ENCODE data around the gene SMIM43.
A peak's percentile ranks its signal among the peaks of the same experiment; 100 is the strongest.
"Not testable (repeated sequence)": the region's sequence is repeated elsewhere in the genome, so short reads cannot be mapped to it uniquely, and the experiment has no call there.

Gene SMIM43

GRCh38 chr4:121739575-121739974 lies 25.4 kb downstream of the SMIM43 start:
- TF ChIP-seq CTCF (IDR thresholded peaks at IDR 0.05; ENCODE audit: control insufficient read depth, extremely low read depth, insufficient read depth) = no peak
- H3K4me3 ChIP-seq (ENCODE audit: low read depth, low read length) = no peak overlapping the region
- DNase-seq (ENCODE audit: low read depth) = no peak

GRCh38 chr4:121738780-121739535 lies 26.0 kb downstream of the SMIM43 start:
- no peak overlapping the region for H3K4me3 ChIP-seq (ENCODE audit: low read depth, low read length)
- no peak for DNase-seq (ENCODE audit: low read depth)
- TF ChIP-seq CTCF (IDR thresholded peaks at IDR 0.05; ENCODE audit: control insufficient read depth, extremely low read depth, insufficient read depth) = no peak

- no peak for DNase-seq (ENCODE audit: low read depth)
- no peak for TF ChIP-seq CTCF (IDR thresholded peaks at IDR 0.05; ENCODE audit: control insufficient read depth, extremely low read depth, insufficient read depth)
- no peak overlapping the region for H3K4me3 ChIP-seq (ENCODE audit: low read depth, low read length)
Measured at GRCh38 chr4:121737846-121738554, 27.0 kb downstream of the SMIM43 start.

- peak; percentile 66 for TF ChIP-seq CTCF (IDR thresholded peaks at IDR 0.05; ENCODE audit: control insufficient read depth, extremely low read depth, insufficient read depth)
- no peak for DNase-seq (ENCODE audit: low read depth)
- H3K4me3 ChIP-seq (ENCODE audit: low read depth, low read length) = no peak overlapping the region
Measured at GRCh38 chr4:121736735-121737351, 28.1 kb downstream of the SMIM43 start.

GRCh38 chr4:121734571-121734970 lies 30.4 kb downstream of the SMIM43 start:
- TF ChIP-seq CTCF (IDR thresholded peaks at IDR 0.05; ENCODE audit: control insufficient read depth, extremely low read depth, insufficient read depth) = no peak
- no peak overlapping the region for H3K4me3 ChIP-seq (ENCODE audit: low read depth, low read length)
- no peak for DNase-seq (ENCODE audit: low read depth)

GRCh38 chr4:121733942-121734341 lies 31.0 kb downstream of the SMIM43 start:
- TF ChIP-seq CTCF (IDR thresholded peaks at IDR 0.05; ENCODE audit: control insufficient read depth, extremely low read depth, insufficient read depth) = no peak
- no peak overlapping the region for H3K4me3 ChIP-seq (ENCODE audit: low read depth, low read length)
- no peak for DNase-seq (ENCODE audit: low read depth)

GRCh38 chr4:121729753-121730152 lies 35.2 kb downstream of the SMIM43 start:
- not testable (repeated sequence) for DNase-seq (ENCODE audit: low read depth); H3K4me3 ChIP-seq (ENCODE audit: low read depth, low read length)
